ENCODE measurements around the gene REPIN1.

GRCh38 chr7:150400008-150400787 is 31.6 kb downstream of the REPIN1 start:
- TF ChIP-seq EP300 (IDR thresholded peaks at IDR 0.05; ENCODE audit: borderline replicate concordance in 1 of 2, low read depth in 1 of 2, low read length in 1 of 2) (no peak), YY1 (IDR thresholded peaks at IDR 0.05; ENCODE audit: low read depth) (no peak), POLR2AphosphoS5 (IDR thresholded peaks at IDR 0.05; ENCODE audit: low read depth, low read length) (no peak), CTCF (IDR thresholded peaks at IDR 0.05) (no peak), MEF2A (IDR thresholded peaks at IDR 0.05; ENCODE audit: borderline replicate concordance, low read depth) (no peak), USF1 (IDR thresholded peaks at IDR 0.05; ENCODE audit: borderline replicate concordance, low read depth) (no peak), MAX (IDR thresholded peaks at IDR 0.05; ENCODE audit: low read depth) (0 out of 2 replicates have a peak, but pooled peaks have one; percentile 11), EZH2phosphoT487 (IDR thresholded peaks at IDR 0.05; ENCODE audit: borderline replicate concordance, low read depth) (no peak), TAF1 (IDR thresholded peaks at IDR 0.05; ENCODE audit: borderline replicate concordance, low read depth, low read length) (no peak), CHD2 (IDR thresholded peaks at IDR 0.05; ENCODE audit: low read length, partially characterized antibody) (peak; percentile 22), JUND (IDR thresholded peaks at IDR 0.05) (peak; percentile 23; the same call in 1 of the 2 replicates), TCF12 (IDR thresholded peaks at IDR 0.05) (peak; percentile 45; the same call in 1 of the 2 replicates)
